Peyer's patch (tissue), 4 donors: ENCODE data around the gene NAT10.

Experiments
- CTCF ChIP-seq, 6 experiments: fragments of 450-650 bp in 4 of 6; fragments of 200-600 bp in 2 of 6; sonication (generic) in 1 of 6; IDR thresholded peaks; one replicate each; pipeline ENCODE4 v1.5.1; 2017 to 2019; ENCODE audit warnings: antibody characterized with exemption in 6 of 6, mild to moderate bottlenecking in 3 of 6, moderate library complexity in 1 of 6
- POLR2A ChIP-seq, 2 donors: fragments of 450-650 bp; IDR thresholded peaks; one replicate each; pipeline ENCODE4 v1.5.1; 2017; ENCODE audit warnings: antibody characterized with exemption in 2 of 2, mild to moderate bottlenecking in 2 of 2, moderate library complexity in 2 of 2

DNA sequence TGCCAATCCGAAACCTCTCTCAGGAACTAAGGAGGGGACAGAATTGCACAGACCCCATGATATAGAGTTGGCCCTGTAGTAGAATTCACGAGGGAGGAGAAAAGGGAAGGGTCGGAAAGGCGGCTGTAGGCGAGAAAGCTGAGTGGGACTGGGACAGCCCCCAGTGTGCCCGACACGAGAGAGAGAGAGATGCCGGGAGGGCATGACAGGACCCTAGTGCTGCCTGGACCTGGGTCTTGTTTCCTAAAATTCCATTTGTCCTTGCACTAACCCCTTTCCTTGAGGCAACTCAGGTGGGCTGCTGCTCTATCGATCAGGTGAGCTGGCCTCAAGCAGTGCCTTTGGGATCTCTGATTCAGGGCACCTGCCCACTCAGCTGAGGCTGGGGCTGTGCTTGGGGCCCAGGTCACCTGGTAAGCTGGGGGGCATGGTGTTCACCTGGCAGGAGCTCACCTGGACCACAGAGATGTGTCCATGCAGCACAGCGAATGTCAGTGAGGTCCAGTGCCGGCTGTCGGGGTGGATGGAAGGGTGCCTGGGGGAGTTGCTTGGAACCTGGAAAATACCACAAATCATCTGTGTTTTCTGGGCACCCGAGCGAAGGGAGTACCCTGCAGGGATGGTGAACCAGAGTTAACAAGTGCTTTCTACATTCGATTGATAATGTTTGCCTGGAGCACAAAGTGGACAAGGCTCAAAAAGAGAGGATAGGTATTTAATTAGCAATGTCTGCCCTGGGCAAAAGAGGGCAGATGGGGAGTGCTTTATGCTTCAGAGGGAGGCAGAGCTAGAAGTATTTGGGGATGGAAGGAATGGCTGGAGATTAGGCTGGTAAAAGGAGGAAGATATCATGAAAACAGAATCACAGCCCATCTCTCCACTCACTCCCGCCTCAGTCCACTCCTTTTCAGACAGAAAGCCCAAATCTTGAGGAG is 61.6 kb downstream of the NAT10 start:
- TF ChIP-seq POLR2A (IDR thresholded peaks at IDR 0.05): no peak
- TF ChIP-seq CTCF (IDR thresholded peaks at IDR 0.05): no peak
